Right lobe of liver (tissue), 4 donors: Measurements from ENCODE around the gene DNAJC13.

Experiments
- CTCF ChIP-seq, 4 donors: fragments of 200-600 bp in 3 of 4; fragments of 450-650 bp in 1 of 4; IDR thresholded peaks; one replicate each; pipeline versions ENCODE4 v1.5.1 to v1.8.0; 2016 to 2022; ENCODE audit warnings: antibody characterized with exemption in 4 of 4, mild to moderate bottlenecking in 2 of 4
- POLR2A ChIP-seq: fragments of 450-650 bp; IDR thresholded peaks from one replicate; pipeline ENCODE4 v1.6.1; 2017; ENCODE audit warnings: antibody characterized with exemption, mild to moderate bottlenecking
- donor health status: DM: no; HTN: no; CAD: no.
- donor health status: DM: no; HTN: no; CAD: no.
- donor health status: DM: no; HTN: yes; CAD: no.

- no peak for TF ChIP-seq CTCF (IDR thresholded peaks at IDR 0.05)
- TF ChIP-seq POLR2A: no peak
These were observed 100.0 kb downstream of the DNAJC13 start for GRCh38 chr3:132517311-132517710.
